HG03521 (cell line): Measurements from ENCODE around the gene BPIFB1.

Experiments used
- ATAC-seq: cut with Tn5 transposase; IDR thresholded peaks from one replicate; pipeline ENCODE4 v1.9.1; 2021; ENCODE audit warnings: mild to moderate bottlenecking, moderate library complexity; ENCODE audit not compliant: unreplicated experiment

Gene BPIFB1

GRCh38 chr20:33272155-33272873, 10.7 kb upstream of the BPIFB1 start:
- ATAC-seq: no peak

GRCh38 chr20:33273117-33273851, 9.7 kb upstream of the BPIFB1 start:
- ATAC-seq: no peak

DNA sequence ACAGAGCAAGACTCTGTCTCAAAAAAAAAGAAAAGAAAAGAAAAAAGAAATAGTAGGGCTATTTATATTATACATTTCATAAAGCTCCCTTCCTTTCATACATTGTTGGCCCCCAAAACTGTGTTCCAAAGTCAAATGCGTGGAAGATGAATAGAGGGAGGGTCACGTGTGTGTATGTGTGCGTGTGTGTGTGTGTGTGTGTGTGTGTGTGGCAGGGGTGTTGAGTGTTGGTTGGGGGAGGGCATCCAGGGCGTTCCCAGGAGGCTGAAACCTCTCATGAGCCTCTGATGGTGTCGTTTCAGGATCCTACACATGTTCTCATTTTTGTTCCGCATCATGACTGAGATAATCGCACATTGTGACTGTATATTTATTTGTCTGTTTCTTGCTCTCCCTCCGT, 7.8 kb upstream of the BPIFB1 start:
- ATAC-seq: no peak

DNA sequence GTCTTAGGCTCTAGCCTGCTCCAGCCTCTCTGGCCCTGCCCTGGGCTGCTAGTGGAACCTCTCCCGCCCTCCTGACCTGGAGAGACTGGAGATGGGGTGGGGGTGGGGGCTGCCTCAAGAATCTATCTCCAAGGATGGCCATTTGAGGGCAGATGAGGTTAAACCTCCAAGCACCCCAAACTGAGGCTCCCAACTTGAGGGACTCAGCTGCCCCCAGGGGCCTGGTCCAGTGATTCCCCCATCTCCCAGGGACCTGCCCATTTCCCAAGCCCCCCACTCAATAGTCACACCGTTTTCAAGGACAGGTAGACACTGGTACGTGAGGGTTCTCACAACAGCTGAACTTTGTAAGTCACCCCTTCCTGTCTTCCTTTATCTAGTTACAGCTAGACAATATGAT, 7.1 kb upstream of the BPIFB1 start:
- ATAC-seq: no peak

- ATAC-seq: no peak
Measured at GRCh38 chr20:33276303-33277113, 6.5 kb upstream of the BPIFB1 start.

GRCh38 chr20:33277471-33278441, 5.3 kb upstream of the BPIFB1 start:
- ATAC-seq: no peak

DNA sequence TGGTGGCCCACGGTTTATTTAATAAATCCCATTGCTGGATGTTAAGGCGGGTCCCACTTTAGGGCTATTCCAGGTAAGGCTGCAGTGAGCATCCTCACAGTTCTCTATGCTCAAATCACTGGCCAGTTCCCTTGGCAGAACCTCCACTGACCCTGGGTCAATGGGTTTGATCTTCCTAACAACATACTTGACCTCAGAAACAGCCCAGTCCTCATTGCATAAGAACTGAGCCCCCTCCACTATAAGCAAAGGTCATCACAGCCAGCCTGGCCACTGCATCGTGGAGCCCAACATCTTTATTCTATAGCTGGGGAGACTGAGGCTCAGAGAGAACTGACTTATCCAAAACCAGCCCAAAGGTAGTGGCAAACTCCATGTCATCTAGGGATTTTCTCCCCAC, 4.3 kb upstream of the BPIFB1 start:
- ATAC-seq: no peak

GRCh38 chr20:33279261-33279910, 3.6 kb upstream of the BPIFB1 start:
- ATAC-seq: no peak

DNA sequence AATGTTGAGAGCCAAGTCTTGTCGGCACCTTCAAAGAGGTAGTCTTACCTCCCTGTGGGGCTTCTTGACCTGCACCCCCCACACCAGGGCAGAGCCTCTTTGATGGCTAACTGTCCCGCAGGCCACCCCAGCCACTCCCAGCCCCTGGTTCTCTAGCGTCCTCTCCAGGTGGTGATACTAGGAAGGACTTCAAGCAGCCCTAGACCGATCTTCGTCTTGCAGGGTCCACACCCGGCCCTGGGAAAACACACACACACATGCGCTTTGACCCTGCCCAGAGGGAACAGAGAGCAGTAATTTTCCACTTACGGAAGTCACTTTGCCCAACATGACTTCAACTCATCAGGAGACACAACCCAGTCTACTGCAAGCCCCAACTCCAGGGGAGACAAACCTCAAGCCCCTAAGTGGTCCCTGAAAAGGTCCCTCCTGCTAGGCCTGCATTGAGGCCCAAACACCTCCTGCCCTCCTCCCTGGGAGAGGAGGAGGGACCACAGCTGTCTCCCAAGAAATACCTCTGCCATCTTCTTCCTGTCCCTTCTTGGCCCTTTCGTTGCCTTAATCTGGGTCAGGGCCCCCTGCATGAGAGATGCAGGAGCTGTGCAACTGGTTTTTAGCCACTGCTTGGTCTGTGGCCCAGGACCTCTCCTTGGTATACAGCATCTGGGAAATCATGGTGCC, 2.9 kb upstream of the BPIFB1 start:
- ATAC-seq: no peak

GRCh38 chr20:33280775-33281174, 2.2 kb upstream of the BPIFB1 start:
- no peak for ATAC-seq

DNA sequence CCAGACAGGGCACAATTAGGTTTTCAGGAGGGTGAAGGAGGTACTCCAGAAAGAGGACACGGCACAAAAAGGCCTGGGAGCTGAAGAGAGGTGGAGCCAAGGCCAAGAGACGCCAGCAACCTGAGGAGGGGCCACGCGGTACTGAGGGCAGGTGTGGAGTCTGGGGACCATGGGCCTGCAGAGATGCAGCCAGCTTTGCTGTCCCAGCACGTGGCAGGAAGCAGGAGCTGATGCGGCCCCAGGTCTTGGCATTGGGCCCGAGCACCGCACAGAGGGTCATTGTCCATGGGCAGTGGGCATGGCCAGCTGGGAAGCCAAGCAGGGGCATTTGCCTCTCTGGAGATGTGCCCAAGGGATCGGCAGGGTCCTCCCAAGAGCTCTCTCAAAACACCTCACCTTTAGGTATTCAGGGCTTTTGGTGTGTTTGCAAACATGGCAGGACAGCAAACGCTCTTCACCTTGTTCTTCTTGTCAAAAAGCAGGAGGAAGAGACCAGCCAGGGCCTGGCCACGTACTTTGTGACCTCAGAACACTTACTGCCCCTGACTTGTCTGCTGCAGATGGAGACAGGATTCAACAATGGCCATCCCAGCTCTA, 1.4 kb upstream of the BPIFB1 start:
- ATAC-seq: no peak

DNA sequence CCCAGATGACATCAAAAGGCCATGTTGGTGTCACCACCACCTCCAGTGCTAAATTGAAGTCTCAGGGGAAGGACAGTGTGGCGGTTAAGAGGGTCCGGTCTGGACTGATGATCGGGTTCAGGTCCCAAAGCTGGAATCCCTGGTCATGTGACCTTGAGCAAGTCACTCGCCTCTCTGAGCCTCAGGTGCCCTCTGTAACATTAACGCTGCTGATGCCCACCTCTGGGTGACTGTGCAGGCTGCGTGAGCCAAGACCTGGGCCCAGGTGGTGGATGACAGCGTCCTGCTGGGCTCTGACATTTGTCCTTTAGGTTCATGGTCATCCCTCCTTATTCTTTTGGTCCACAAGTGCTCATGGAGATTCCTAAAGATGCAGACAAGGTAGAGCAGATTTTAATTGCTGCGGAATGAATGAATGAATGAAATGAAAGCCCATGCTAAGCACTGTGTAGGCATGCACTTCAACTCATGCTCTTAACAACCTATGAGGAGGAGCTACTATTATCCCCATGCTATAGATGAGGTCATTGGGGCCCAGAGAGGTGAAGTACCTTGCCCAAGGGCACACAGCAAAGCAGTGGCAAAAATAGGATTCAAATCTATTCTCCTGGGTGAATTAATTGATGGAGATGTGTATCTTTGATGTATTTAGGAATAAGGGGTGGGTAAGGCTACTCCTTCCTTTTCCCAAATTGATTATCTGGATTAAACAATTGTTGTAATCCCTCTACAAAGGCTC, 649 bp upstream of the BPIFB1 start:
- no peak for ATAC-seq

- no peak for ATAC-seq
Measured at GRCh38 chr20:33284284-33284683, 1.3 kb downstream of the BPIFB1 start.

DNA sequence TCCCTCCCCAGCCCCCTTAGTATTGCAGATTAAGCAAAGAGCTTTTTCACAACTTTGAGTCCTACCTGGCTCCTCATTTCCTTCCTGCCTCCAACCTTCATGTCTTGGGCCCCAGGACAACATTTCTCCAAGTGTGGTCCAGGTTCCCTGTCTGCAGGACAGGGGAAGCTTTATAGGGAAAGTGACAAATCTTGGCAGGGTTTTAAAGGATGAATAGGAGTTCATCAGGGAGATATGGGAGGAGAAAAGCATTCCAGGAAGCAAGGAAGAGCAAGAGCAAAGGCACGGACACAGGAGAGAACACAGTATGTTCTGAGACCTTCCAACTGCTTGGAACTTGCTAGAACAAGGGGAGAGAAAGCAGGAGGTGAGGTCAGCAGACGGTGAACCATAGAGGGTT, 1.9 kb downstream of the BPIFB1 start:
- ATAC-seq: no peak

GRCh38 chr20:33285861-33286495, 3.0 kb downstream of the BPIFB1 start:
- no peak for ATAC-seq

- ATAC-seq: no peak
Measured at GRCh38 chr20:33287884-33288283, 4.9 kb downstream of the BPIFB1 start.

DNA sequence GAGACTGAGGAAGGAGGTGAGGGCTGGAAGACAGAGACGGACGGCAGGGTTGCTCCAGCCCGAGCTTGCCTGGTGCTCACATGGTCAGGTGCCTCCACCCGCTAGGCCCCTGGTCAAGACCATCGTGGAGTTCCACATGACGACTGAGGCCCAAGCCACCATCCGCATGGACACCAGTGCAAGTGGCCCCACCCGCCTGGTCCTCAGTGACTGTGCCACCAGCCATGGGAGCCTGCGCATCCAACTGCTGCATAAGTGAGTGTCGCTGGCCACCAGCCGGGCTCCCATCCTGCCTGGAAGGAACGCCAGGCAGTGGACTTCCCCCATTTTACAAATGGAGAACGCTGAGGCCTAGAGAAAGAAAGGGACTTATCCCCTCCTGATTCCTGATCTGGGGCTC, 7.8 kb downstream of the BPIFB1 start:
- no peak for ATAC-seq

- no peak for ATAC-seq
Measured at GRCh38 chr20:33291416-33291815, 8.4 kb downstream of the BPIFB1 start.
